ENCODE measurements around the gene AZU1. TPM values are rescaled to one million over a fixed set of nuclear protein-coding genes. Genes with fewer than 3 reads are reported as not detected.
A peak's percentile ranks its signal among the peaks of the same experiment; 100 is the strongest.
"Not testable (repeated sequence)": the region's sequence is repeated elsewhere in the genome, so short reads cannot be mapped to it uniquely, and the experiment has no call there.

Gene AZU1
- total RNA-seq, 4 donors from 2014 or later: not detected

- Histone ChIP-seq H3K27me3 (peaks cover 0 to 98% (median 4%) of the 10 kb centered on the region in 4 donors), H3K4me1 (peaks cover 20 to 54% (median 22%) of the 10 kb centered on the region in 3 donors), H3K4me3 (no peak overlapping the region), H3K9me3 (no peaks in the 10 kb centered on the region), H3K27ac (peak overlapping the region in 2 of 4 donors; percentile 23 to 30), H3K36me3 (no peaks in the 10 kb centered on the region)
- intact Hi-C loops (cut with DNase I): no loop called here
- whole genome bisulfite sequencing, 2 donors: 29 to 39% methylated on average over 6 to 7 of the region's 12 CpGs
- TF ChIP-seq CTCF (IDR thresholded peaks at IDR 0.05) (no peak), POLR2A (IDR thresholded peaks at IDR 0.05) (no peak)
- no peak for DNase-seq
Measured at GRCh38 chr19:848386-848921, 20.8 kb downstream of the AZU1 start.

GRCh38 chr19:849195-849594 is 21.6 kb downstream of the AZU1 start:
- H3K4me3 ChIP-seq; DNase-seq; H3K36me3 ChIP-seq; intact Hi-C loops (cut with DNase I); H3K9me3 ChIP-seq; H3K27ac ChIP-seq: not testable (repeated sequence)
- H3K4me1 ChIP-seq: peaks cover 15 to 47% (median 16%) of the 10 kb centered on the region in 3 donors
- H3K27me3 ChIP-seq: peaks cover 0 to 96% (median 1%) of the 10 kb centered on the region in 4 donors
- WGBS, 2 donors: 68 to 73% methylated on average over 7 to 8 of the region's 8 CpGs

GRCh38 chr19:850221-850978 is 22.8 kb downstream of the AZU1 start:
- peaks cover 15 to 40% (median 16%) of the 10 kb centered on the region in 3 donors for H3K4me1 ChIP-seq
- H3K27ac ChIP-seq: peak overlapping the region; percentile 55 to 90 (median 78)
- no peaks in the 10 kb centered on the region for H3K9me3 ChIP-seq
- TF ChIP-seq CTCF (IDR thresholded peaks at IDR 0.05) (no peak), POLR2A (IDR thresholded peaks at IDR 0.05) (no peak)
- H3K4me3 ChIP-seq: peak overlapping the region in 1 of 4 donors; percentile 47
- H3K36me3 ChIP-seq: no peaks in the 10 kb centered on the region
- intact Hi-C loops (cut with DNase I): loop anchor here (10.0 kb wide), 2 partner anchors 76 to 134 kb away; partner anchors contain the start of gene WDR18
- DNase-seq: no peak
- WGBS, 2 donors: 22 to 33% methylated on average over 11 to 17 of the region's 28 CpGs
- peaks cover 0 to 93% (median 1%) of the 10 kb centered on the region in 4 donors for H3K27me3 ChIP-seq

GRCh38 chr19:850979-851335 is 23.3 kb downstream of the AZU1 start:
- no peaks in the 10 kb centered on the region for H3K9me3 ChIP-seq
- H3K36me3 ChIP-seq: no peaks in the 10 kb centered on the region
- no peak for DNase-seq
- H3K27me3 ChIP-seq: peaks cover 0 to 93% (median 1%) of the 10 kb centered on the region in 4 donors
- 6 to 67% methylated on average over 1 to 5 of the region's 13 CpGs for WGBS, 2 donors
- peak overlapping the region; percentile 26 to 90 (median 78) for H3K27ac ChIP-seq
- TF ChIP-seq CTCF (IDR thresholded peaks at IDR 0.05): no peak
- TF ChIP-seq POLR2A (IDR thresholded peaks at IDR 0.05): no peak
- intact Hi-C loops (cut with DNase I): loop anchor here (10.0 kb wide), 2 partner anchors 76 to 134 kb away; partner anchors contain the start of gene WDR18
- H3K4me3 ChIP-seq: peak overlapping the region in 1 of 4 donors; percentile 47
- peaks cover 15 to 40% (median 16%) of the 10 kb centered on the region in 3 donors for H3K4me1 ChIP-seq

- Histone ChIP-seq H3K27me3 (peaks cover 0 to 81% (median 1%) of the 10 kb centered on the region in 4 donors), H3K36me3 (no peaks in the 10 kb centered on the region), H3K27ac (peak within 1 kb of the TSS; percentile 26 to 90 (median 78)), H3K9me3 (no peaks in the 10 kb centered on the region), H3K4me3 (no peak within 1 kb of the TSS), H3K4me1 (peaks cover 15 to 40% (median 16%) of the 10 kb centered on the region in 3 donors)
- no peak for DNase-seq
- TF ChIP-seq POLR2A (IDR thresholded peaks at IDR 0.05): no peak
- TF ChIP-seq CTCF (IDR thresholded peaks at IDR 0.05): no peak
- WGBS, 2 donors: 44 to 46% methylated on average over 14 to 21 of the region's 55 CpGs
- intact Hi-C loops (cut with DNase I): loop anchor here (10.0 kb wide), 2 partner anchors 78 to 132 kb away; partner anchors contain the start of gene WDR18
Measured at GRCh38 chr19:852136-853013, 24.7 kb downstream of the AZU1 start, which contains the start of gene ELANE. TSS of gene ELANE (plus strand) at chr19:852303. CDS start at chr19:852329, 26 bp downstream.
